AG04450 (cell line): ENCODE measurements around the gene MAGI2. TPM values are rescaled to one million over a fixed set of nuclear protein-coding genes. Genes with fewer than 3 reads are reported as not detected.

ENCODE experiments used
- CTCF ChIA-PET: fragments of 300-600, 350-600 bp; formaldehyde crosslinking; extraction: SDS; loops from one replicate; lab custom pipeline; 2022; ENCODE audit warnings: antibody characterized with exemption, inconsistent platforms; lab: Charles Lee
- POLR2A ChIA-PET: fragments of 350-600 bp; formaldehyde crosslinking; extraction: SDS; loops from one replicate; lab custom pipeline; 2021; ENCODE audit warnings: antibody characterized with exemption, inconsistent platforms; lab: Yijun Ruan, JAX
- DNase-seq: peaks from one replicate; pipeline ENCODE4 v3.0.0-alpha.2; 2011; ENCODE audit warnings: low read depth, low spot score
- H3K27ac ChIP-seq: one replicate; pipeline ENCODE4 v1.5.1; 2012; ENCODE audit warnings: low read depth, low read length, control low read depth
- H3K27me3 ChIP-seq: one replicate; pipeline ENCODE4 v1.6.0; 2012; ENCODE audit warnings: low read length; ENCODE audit not compliant: control insufficient read depth, insufficient read depth
- H3K4me3 ChIP-seq: 2 replicates; pipeline ENCODE4 v1.5.1; 2011; ENCODE audit warnings: mild to moderate bottlenecking, low read depth, low read length, control low read depth
- H3K9me3 ChIP-seq: 2 replicates; pipeline ENCODE4 v1.5.1; 2012; ENCODE audit warnings: low read length; ENCODE audit not compliant: control insufficient read depth, insufficient read depth
- polyA plus RNA-seq: library from polyadenylated mRNA; depleted of rRNA; stranded (reverse); fragments of >200 nt; gene quantifications from 2 replicates; pipeline ENCODE4 v1.2.3, GENCODE V29; 2011
- TF ChIP-seq, protein P1 (sequence below): IDR thresholded peaks from 2 replicates; pipeline ENCODE4 v1.5.1; 2011; ENCODE audit warnings: low read depth, low read length, control low read depth, inconsistent platforms

Gene MAGI2
- polyA plus RNA-seq, 1 experiment, result 2.3 TPM

DNA sequence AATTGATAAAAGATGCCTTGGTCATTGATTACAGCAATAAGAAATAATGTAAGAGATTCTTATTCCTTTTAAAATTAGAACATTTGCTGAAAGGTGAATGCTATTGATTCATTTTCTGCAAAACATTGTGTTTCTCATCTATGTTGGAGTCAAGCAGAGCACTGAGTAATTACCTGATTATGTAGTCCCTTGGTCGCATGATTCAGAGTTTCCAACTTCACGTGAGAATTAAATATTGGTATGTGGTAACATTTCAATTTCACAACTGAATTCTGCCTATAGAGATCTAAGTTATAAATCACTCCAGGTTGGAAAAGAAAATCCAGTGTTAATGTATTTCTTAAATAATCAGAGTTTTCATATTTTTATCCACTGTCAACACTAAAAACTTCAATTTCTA is 953.5 kb downstream of the MAGI2 start:
- CTCF ChIA-PET, result interaction anchor here (0.7 to 2.9 kb wide), 2 partner anchors 11 to 646 kb away, joined by 3 to 11 read pairs; no protein-coding TSS in a partner anchor
- Histone ChIP-seq H3K27ac (no peak overlapping the region), H3K9me3 (no peaks in the 10 kb centered on the region), H3K4me3 (no peak overlapping the region), H3K27me3 (no peaks in the 10 kb centered on the region)
- POLR2A ChIA-PET, result no interaction called here
- no peak for DNase-seq
- TF ChIP-seq, protein P1, sequence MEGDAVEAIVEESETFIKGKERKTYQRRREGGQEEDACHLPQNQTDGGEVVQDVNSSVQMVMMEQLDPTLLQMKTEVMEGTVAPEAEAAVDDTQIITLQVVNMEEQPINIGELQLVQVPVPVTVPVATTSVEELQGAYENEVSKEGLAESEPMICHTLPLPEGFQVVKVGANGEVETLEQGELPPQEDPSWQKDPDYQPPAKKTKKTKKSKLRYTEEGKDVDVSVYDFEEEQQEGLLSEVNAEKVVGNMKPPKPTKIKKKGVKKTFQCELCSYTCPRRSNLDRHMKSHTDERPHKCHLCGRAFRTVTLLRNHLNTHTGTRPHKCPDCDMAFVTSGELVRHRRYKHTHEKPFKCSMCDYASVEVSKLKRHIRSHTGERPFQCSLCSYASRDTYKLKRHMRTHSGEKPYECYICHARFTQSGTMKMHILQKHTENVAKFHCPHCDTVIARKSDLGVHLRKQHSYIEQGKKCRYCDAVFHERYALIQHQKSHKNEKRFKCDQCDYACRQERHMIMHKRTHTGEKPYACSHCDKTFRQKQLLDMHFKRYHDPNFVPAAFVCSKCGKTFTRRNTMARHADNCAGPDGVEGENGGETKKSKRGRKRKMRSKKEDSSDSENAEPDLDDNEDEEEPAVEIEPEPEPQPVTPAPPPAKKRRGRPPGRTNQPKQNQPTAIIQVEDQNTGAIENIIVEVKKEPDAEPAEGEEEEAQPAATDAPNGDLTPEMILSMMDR, result no peak

DNA sequence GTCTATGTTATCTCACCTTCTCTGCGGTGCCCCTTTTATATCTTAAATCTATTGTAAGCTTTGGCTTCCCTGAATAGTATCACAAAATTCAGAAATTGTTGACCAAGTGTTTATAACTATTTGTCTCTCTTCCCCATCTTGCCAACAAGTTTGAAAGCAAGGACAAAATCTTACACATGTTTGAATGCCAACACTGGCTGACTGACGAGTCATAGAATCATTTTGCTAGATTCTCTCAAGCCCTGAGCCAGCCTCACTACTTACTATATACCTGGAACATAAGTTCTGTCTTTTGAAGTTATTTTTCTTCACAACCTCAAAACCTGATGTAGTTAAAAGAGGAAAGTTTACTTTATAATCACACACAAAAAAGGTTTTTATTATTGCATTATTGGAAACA is 954.2 kb downstream of the MAGI2 start:
- DNase-seq, result no peak
- H3K9me3 ChIP-seq, result no peaks in the 10 kb centered on the region
- H3K27me3 ChIP-seq, result no peaks in the 10 kb centered on the region
- CTCF ChIA-PET, result no interaction called here
- TF ChIP-seq, protein P1, result no peak
- H3K27ac ChIP-seq, result no peak overlapping the region
- no peak overlapping the region for H3K4me3 ChIP-seq
- POLR2A ChIA-PET, result no interaction called here

DNA sequence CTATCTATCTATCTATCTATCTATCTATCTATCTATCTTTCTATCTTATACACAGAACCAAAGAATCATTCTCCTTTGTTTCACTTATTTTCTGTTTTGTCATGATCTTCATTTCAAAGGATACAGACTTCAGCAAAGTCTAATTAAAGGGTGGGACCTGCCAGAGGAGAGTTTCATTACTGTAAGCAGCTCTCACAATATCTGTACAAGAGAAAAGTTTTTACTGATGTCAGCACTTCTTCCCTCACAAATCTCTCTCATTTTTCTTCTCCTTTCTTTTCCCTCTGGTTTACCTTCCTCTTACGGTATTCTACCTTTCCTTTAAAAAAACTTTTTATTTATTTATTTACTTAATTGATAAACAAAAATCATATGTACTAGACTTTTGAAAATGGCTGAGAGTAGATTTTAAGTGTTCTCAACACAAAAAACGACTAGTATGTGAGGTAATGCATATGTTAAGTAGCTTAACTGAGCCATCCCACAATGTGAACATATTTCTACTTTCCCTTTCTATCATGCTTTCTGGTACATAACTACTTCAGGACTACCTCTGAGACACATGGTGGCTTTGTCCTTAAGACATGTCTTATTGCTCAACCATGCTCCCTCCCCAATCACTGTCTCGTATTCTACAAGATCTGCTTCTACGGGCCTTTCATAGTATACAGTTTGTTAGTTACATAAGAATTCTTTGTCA is 955.6 kb downstream of the MAGI2 start:
- no peak for DNase-seq
- H3K27ac ChIP-seq, result no peak overlapping the region
- no peaks in the 10 kb centered on the region for H3K27me3 ChIP-seq
- TF ChIP-seq, protein P1, result no peak
- ChIA-PET POLR2A (no interaction called here), CTCF (no interaction called here)
- H3K4me3 ChIP-seq, result no peak overlapping the region
- no peaks in the 10 kb centered on the region for H3K9me3 ChIP-seq

DNA sequence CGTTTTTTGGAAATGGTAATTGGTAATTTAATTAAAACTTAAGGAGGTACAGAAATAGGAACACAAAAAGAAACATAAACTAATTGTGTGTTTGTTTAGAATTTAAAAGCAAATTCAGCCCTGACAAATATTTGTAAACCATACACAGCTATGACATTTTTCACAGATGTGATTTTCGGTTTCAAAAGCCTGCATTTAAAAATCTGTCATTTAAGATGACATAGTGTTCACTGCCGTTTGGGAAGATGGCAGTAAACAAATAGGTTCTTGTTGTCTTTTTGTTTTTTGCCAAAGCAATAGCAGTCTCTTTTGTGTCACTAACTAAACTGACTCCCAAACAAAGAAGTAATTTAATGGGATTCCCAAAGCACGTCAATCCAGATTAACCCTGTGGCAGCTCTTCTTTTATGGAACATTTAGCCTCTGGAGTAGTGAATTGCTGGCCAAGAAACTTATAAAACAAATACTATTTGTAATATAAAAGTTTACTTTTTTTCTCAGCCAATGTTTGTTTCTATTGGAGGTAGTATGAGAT is 957.3 kb downstream of the MAGI2 start:
- TF ChIP-seq, protein P1, result no peak
- Histone ChIP-seq H3K27ac (no peak overlapping the region), H3K4me3 (no peak overlapping the region), H3K9me3 (no peaks in the 10 kb centered on the region), H3K27me3 (no peaks in the 10 kb centered on the region)
- POLR2A ChIA-PET, result no interaction called here
- no peak for DNase-seq
- CTCF ChIA-PET, result interaction anchor here (0.9 kb wide), 1 partner anchor 361 kb away, joined by 3 read pairs; no protein-coding TSS in a partner anchor

DNA sequence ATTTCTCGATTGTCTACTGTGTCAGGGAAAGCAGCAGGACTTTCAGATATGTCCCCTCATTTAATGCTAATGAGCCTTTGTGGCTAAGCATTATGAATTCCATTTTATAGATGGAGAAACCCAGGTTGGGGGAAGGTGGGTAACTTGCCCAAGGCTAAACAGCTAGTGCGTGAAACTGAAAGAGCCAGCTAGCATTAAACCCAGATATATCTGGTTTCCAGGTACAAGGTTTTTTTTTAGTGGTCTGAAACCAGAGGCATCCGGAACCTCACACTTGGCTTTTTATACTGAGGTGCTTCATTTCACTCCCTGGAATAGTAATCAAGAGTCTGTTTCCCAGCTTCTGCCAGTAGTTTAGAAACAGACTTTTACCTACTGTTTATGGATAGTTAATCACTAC is 960.1 kb downstream of the MAGI2 start:
- POLR2A ChIA-PET, result interaction anchor here (0.7 kb wide), 1 partner anchor 1782 kb away, joined by 3 read pairs; no protein-coding TSS in a partner anchor
- Histone ChIP-seq H3K27ac (no peak overlapping the region), H3K27me3 (no peaks in the 10 kb centered on the region), H3K4me3 (no peak overlapping the region), H3K9me3 (no peaks in the 10 kb centered on the region)
- no peak for DNase-seq
- CTCF ChIA-PET, result no interaction called here
- TF ChIP-seq, protein P1, result no peak
